Measurements from ENCODE around the gene DERL2. TPM values are rescaled to one million over a fixed set of nuclear protein-coding genes. Genes with fewer than 3 reads are reported as not detected.
A peak's percentile ranks its signal among the peaks of the same experiment; 100 is the strongest.

The DERL2 gene
- total and polyA plus RNA-seq, 4 donors, result 39.3 to 104 (median 62.8) TPM

- peaks cover 0 to 3% (median 0%) of the 10 kb centered on the region in 4 donors for H3K9me3 ChIP-seq (ENCODE audit: control insufficient read depth in 4 of 4, insufficient read depth in 3 of 4, low read length in 3 of 4)
- H3K4me3 ChIP-seq, result no peak overlapping the region
- WGBS, 2 donors, result 67 to 88% methylated on average over 3 of the region's 3 CpGs
- H3K4me1 ChIP-seq (ENCODE audit: control insufficient read depth in 5 of 5, insufficient read depth in 5 of 5, low read length in 5 of 5), result peaks cover 0 to 2% (median 0%) of the 10 kb centered on the region in 5 donors
- H3K27me3 ChIP-seq (ENCODE audit: control insufficient read depth in 3 of 3, insufficient read depth in 3 of 3, low read length in 2 of 3), result no peaks in the 10 kb centered on the region
- peak; percentile 55 for ATAC-seq (ENCODE audit: insufficient read depth, low FRiP score)
- no peak overlapping the region for H3K9ac ChIP-seq (ENCODE audit: insufficient read depth in 1 of 2, low read length in 2 of 2)
- peaks cover 48 to 56% (median 53%) of the 10 kb centered on the region in 4 donors for H3K36me3 ChIP-seq (ENCODE audit: control insufficient read depth in 4 of 4, insufficient read depth in 4 of 4, low read length in 4 of 4)
- H3K27ac ChIP-seq (ENCODE audit: low read depth in 1 of 2, low read length in 1 of 2), result peak overlapping the region in 1 of 2 donors; percentile 68
- TF ChIP-seq CTCF (IDR thresholded peaks at IDR 0.05; ENCODE audit: control extremely low read depth, extremely low read depth), result no peak
- no peak for DNase-seq
Measured at GRCh38 chr17:5430413-5430999, 55.5 kb downstream of the DERL2 start.

GRCh38 chr17:5429191-5429887, 56.6 kb downstream of the DERL2 start:
- no peak for ATAC-seq (ENCODE audit: insufficient read depth, low FRiP score)
- Histone ChIP-seq H3K9ac (ENCODE audit: insufficient read depth in 1 of 2, low read length in 2 of 2) (no peak overlapping the region), H3K27ac (ENCODE audit: low read depth in 1 of 2, low read length in 1 of 2) (no peak overlapping the region), H3K36me3 (ENCODE audit: control insufficient read depth in 4 of 4, insufficient read depth in 4 of 4, low read length in 4 of 4) (peaks cover 46 to 55% (median 52%) of the 10 kb centered on the region in 4 donors), H3K9me3 (ENCODE audit: control insufficient read depth in 4 of 4, insufficient read depth in 3 of 4, low read length in 3 of 4) (peaks cover 0 to 3% (median 0%) of the 10 kb centered on the region in 4 donors), H3K4me1 (ENCODE audit: control insufficient read depth in 5 of 5, insufficient read depth in 5 of 5, low read length in 5 of 5) (no peaks in the 10 kb centered on the region), H3K4me3 (no peak overlapping the region), H3K27me3 (ENCODE audit: control insufficient read depth in 3 of 3, insufficient read depth in 3 of 3, low read length in 2 of 3) (no peaks in the 10 kb centered on the region)
- TF ChIP-seq CTCF (IDR thresholded peaks at IDR 0.05; ENCODE audit: control extremely low read depth, extremely low read depth), result no peak
- 63 to 66% methylated on average over 3 of the region's 3 CpGs for WGBS, 2 donors
- no peak for DNase-seq

- Histone ChIP-seq H3K4me1 (ENCODE audit: control insufficient read depth in 5 of 5, insufficient read depth in 5 of 5, low read length in 5 of 5) (peaks cover 0 to 4% (median 1%) of the 10 kb centered on the region in 5 donors), H3K36me3 (ENCODE audit: control insufficient read depth in 4 of 4, insufficient read depth in 4 of 4, low read length in 4 of 4) (peaks cover 32 to 54% (median 35%) of the 10 kb centered on the region in 4 donors)
Measured at GRCh38 chr17:5425826-5426225, 60.2 kb downstream of the DERL2 start.

More at GRCh38 chr17:5425826-5426225, 60.2 kb downstream of the DERL2 start:
- no peak overlapping the region for H3K4me3 ChIP-seq
- TF ChIP-seq CTCF (IDR thresholded peaks at IDR 0.05; ENCODE audit: control extremely low read depth, extremely low read depth), result no peak
- ATAC-seq (ENCODE audit: insufficient read depth, low FRiP score), result no peak
- no peak for DNase-seq
- no peaks in the 10 kb centered on the region for H3K27me3 ChIP-seq (ENCODE audit: control insufficient read depth in 3 of 3, insufficient read depth in 3 of 3, low read length in 2 of 3)
- no peak overlapping the region for H3K27ac ChIP-seq (ENCODE audit: low read depth in 1 of 2, low read length in 1 of 2)
- WGBS, 2 donors, result 91 to 95% methylated on average over 3 of the region's 3 CpGs
- H3K9ac ChIP-seq (ENCODE audit: insufficient read depth in 1 of 2, low read length in 2 of 2), result no peak overlapping the region
- H3K9me3 ChIP-seq (ENCODE audit: control insufficient read depth in 4 of 4, insufficient read depth in 3 of 4, low read length in 3 of 4), result no peaks in the 10 kb centered on the region

All from lung (tissue), 12 donors.